Stimulated activated naive CD8-positive, alpha-beta T cell treated with anti-CD3 and anti-CD28 coated beads, Interleukin-15, amount 100 ng/mL, for 72 hours (primary cell): Measurements from ENCODE around the gene DPM3.
"Not testable (repeated sequence)": the region's sequence is repeated elsewhere in the genome, so short reads cannot be mapped to it uniquely, and the experiment has no call there.

Source experiments
- ATAC-seq: fragments of 150-1000 bp; cut with Tn5 transposase; 2 replicates; pipeline ENCODE4 v1.10.0; 2021; ENCODE audit warnings: mild to moderate bottlenecking, moderate library complexity
- DNase-seq, 2 donors: peaks; one replicate each; pipeline ENCODE4 v3.0.0; 2021 to 2022
- H3K27ac Mint-ChIP-seq, 2 donors: one replicate each; pipeline ENCODE4 v1.8.0; 2022; ENCODE audit warnings: mild to moderate bottlenecking in 2 of 2, mixed read lengths in 2 of 2, moderate library complexity in 2 of 2
- H3K27me3 Mint-ChIP-seq: one replicate; pipeline ENCODE4 v1.8.0; 2022; ENCODE audit warnings: mixed read lengths
- H3K4me1 Mint-ChIP-seq: one replicate; pipeline ENCODE4 v1.8.0; 2022; ENCODE audit warnings: mild to moderate bottlenecking, mixed read lengths
- H3K4me3 Mint-ChIP-seq, 2 donors: one replicate each; pipeline ENCODE4 v1.8.0; 2022; ENCODE audit warnings: mild to moderate bottlenecking in 2 of 2, mixed read lengths in 2 of 2, moderate library complexity in 1 of 2
- H3K9me3 Mint-ChIP-seq, 2 donors: one replicate each; pipeline ENCODE4 v1.8.0; 2022; ENCODE audit warnings: mixed read lengths in 2 of 2

Gene DPM3

GRCh38 chr1:155169541-155169940 is 29.2 kb upstream of the DPM3 start:
- Mint-ChIP-seq H3K27ac (peak overlapping the region in 1 of 2 donors; percentile 50), H3K4me3 (no peak overlapping the region), H3K9me3 (no peaks in the 10 kb centered on the region), H3K4me1 (peaks cover 47% of the 10 kb centered on the region), H3K27me3 (peaks cover 7% of the 10 kb centered on the region)
- ATAC-seq (no peak), DNase-seq (no peak)

DNA sequence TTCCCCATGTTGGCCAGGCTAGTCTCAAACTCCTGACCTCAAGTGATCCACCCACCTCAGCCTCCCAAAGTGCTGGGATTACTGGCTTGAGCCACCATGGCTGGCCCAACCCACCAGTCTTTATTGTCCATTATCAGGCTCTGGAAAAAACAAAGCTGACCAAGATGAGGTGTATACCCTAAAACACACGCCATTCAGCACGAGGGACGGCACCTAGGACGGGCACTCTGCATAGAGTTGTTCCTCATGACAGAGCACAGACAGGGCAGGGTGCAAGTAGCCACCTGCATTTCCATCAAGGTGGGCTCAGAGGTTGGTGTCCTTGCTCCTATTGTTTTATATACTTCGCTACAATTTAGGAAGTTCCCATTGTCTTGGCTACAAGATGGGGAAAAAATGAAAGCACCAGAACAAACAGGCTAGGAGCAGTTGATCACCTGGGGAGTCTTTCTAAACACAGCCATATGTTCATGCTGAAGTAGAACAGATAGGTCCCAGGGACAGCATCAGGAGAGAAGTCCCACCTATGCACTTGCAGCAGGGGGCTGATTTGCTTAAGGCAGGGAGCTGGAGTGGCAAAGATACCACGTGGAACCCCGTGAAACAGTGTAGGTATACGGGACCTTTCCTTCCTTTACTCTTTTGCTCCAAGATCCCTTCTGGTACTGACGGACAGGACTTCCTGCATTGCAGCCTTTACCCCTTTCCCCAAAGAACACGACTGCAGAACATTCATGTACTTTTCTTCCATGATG is 28.3 kb upstream of the DPM3 start:
- Mint-ChIP-seq H3K4me3 (no peak overlapping the region), H3K27ac (no peak overlapping the region), H3K9me3 (no peaks in the 10 kb centered on the region), H3K27me3 (peaks cover 7% of the 10 kb centered on the region), H3K4me1 (peaks cover 38% of the 10 kb centered on the region)
- no peak for ATAC-seq
- no peak for DNase-seq

GRCh38 chr1:155168105-155168445 is 27.7 kb upstream of the DPM3 start:
- not testable (repeated sequence) for H3K27me3 Mint-ChIP-seq, H3K9me3 Mint-ChIP-seq, ATAC-seq, DNase-seq
- H3K27ac Mint-ChIP-seq = peak overlapping the region in 1 of 2 donors; percentile 30
- peak overlapping the region in 1 of 2 donors; percentile 85 for H3K4me3 Mint-ChIP-seq
- H3K4me1 Mint-ChIP-seq = peaks cover 32% of the 10 kb centered on the region

DNA sequence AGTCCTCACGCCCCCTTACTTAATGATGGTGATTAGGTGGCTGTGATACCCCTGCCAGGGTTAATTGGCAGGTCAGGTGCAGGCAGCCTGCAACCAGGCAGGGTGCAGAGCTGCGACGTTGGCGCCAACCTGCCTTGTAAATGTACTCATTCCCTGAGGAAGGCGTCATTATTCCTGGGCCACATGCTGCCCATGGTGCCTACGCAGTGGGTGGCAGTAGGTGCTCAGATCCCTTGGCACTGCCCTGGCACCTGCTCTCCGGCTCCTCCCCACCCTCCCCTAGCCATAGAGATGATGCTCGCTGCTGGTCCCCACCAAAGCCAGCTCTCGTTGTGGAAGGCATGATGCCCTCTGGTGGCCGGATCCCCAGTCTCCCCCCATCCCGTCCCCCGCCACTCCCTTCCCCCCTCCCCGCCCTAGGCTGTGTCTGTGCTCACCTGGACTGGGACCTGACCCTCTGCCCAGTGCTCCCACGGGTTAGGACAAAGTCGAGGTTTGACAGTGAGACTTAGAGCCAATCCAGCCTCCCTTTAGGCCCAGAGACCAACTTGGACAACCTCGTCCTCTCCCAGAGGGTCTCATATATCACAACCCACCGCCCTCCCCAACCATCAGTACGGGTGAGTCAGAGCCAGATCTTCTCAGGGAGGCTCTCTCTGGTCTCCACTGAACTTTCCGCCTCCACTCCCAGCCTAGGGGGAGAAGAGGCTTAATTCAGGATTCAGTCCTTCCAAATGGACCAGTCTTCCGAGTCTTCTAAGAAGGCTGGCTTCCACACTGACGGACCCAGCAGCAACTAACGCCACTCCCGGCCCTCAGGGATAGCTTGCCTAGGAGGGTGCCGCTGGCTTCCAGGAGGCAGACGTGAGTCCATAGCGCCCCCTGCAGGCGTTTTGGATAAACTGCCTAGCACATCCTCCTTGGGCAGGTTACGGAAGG is 27.1 kb upstream of the DPM3 start:
- Mint-ChIP-seq H3K27ac (peak overlapping the region; percentile 22 to 82), H3K4me1 (peaks cover 31% of the 10 kb centered on the region), H3K27me3 (peaks cover 7% of the 10 kb centered on the region)

DNA sequence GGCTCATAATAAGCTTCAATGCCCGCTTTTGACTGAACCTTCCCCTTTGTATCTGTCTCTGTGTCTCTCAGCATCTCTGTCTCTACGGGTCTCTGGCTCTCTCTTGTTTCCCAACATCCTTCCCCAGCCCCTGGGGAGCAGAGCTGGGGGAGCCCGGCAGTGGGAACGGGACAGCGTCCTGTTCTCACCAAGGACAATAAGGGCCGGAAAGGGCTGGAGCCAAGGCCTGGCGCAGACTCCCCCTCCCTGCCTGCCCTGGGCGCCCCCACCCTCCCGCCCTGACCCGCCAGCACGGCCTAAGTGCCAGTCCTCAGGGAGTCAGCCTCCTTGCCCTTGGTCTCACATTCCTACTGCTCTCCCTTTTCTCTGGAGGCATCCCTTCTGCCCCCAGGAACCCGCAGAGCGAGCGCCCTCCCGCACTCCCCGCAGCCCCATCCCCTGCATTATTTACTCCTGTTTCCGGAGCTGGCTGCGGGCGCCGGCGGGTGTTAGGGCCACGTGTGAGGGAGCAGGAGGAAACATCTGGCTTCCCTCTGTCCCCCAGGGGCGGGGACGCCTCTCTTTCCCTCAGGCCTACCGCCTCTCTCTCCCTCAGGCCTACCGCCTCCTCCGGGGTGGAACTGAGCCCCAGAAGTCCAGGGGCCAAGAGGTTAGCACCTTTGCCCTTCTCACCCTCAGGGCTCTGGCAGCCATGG is 26.3 kb upstream of the DPM3 start:
- peak overlapping the region; percentile 74 to 85 for H3K4me3 Mint-ChIP-seq
- H3K9me3 Mint-ChIP-seq = no peaks in the 10 kb centered on the region

More for the DNA sequence above, 27.1 kb upstream of the DPM3 start:
- ATAC-seq (peak; percentile 86), DNase-seq (peak; percentile 85 to 87)
- Mint-ChIP-seq H3K4me3 (peak overlapping the region; percentile 74 to 85), H3K9me3 (no peaks in the 10 kb centered on the region)

DNA sequence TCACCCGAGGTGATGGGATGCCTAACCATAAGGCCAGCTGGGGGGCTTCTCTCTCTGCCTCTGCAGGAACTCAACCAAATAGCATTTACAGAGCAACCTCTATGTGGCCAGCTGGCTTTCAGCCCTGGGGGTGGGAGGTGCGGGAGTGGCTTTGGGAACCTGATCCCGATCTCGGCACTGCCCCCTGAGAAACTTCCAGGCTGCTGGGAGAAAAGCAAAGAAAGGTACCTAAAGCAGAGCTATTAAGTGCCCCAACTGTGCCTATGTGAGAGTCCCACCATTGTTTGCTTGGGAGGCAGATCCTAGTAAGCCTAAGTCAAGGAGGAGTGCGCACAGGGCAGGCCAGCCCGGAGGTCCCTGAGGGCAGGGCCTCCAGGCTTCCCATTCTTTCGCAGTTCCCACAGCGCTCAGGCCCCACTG is 25.7 kb upstream of the DPM3 start:
- ATAC-seq (no peak), DNase-seq (no peak)
- no peaks in the 10 kb centered on the region for H3K9me3 Mint-ChIP-seq
- no peak overlapping the region for H3K4me3 Mint-ChIP-seq
- H3K4me1 Mint-ChIP-seq = peaks cover 18% of the 10 kb centered on the region
- no peak overlapping the region for H3K27ac Mint-ChIP-seq
- peaks cover 7% of the 10 kb centered on the region for H3K27me3 Mint-ChIP-seq

More for the DNA sequence above, 26.3 kb upstream of the DPM3 start:
- H3K4me1 Mint-ChIP-seq = peaks cover 24% of the 10 kb centered on the region
- ATAC-seq (peak; percentile 24), DNase-seq (no peak)
- H3K27me3 Mint-ChIP-seq = peaks cover 7% of the 10 kb centered on the region
- peak overlapping the region; percentile 46 to 88 for H3K27ac Mint-ChIP-seq

DNA sequence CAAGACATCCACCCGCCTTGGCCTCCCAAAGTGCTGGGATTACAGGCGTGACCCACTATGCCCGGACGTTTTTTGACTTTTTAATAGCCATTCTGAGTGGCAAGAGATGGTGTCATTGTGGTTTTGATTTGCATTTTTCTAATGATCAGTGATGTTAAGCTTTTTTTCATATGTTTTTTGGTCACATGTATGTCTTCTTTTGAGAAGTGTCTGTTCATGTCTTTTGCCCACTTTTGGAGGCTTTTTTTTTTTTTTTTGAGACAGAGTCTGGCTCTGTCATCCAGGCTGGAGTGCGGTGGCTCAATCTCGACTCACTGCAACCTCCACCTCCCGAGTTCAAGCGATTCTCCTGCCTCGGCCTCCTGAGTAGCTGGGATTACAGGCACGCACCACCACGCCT is 24.3 kb upstream of the DPM3 start:
- H3K4me1 Mint-ChIP-seq = peaks cover 17% of the 10 kb centered on the region
- H3K9me3 Mint-ChIP-seq, H3K27ac Mint-ChIP-seq, H3K27me3 Mint-ChIP-seq, H3K4me3 Mint-ChIP-seq, DNase-seq, ATAC-seq: not testable (repeated sequence)

GRCh38 chr1:155163785-155164184 is 23.5 kb upstream of the DPM3 start:
- H3K27ac Mint-ChIP-seq, ATAC-seq, H3K27me3 Mint-ChIP-seq, H3K9me3 Mint-ChIP-seq, DNase-seq, H3K4me3 Mint-ChIP-seq: not testable (repeated sequence)
- peaks cover 17% of the 10 kb centered on the region for H3K4me1 Mint-ChIP-seq

GRCh38 chr1:155162631-155163030 is 22.3 kb upstream of the DPM3 start:
- ATAC-seq, H3K4me3 Mint-ChIP-seq, H3K27ac Mint-ChIP-seq, DNase-seq, H3K9me3 Mint-ChIP-seq, H3K27me3 Mint-ChIP-seq: not testable (repeated sequence)
- peaks cover 11% of the 10 kb centered on the region for H3K4me1 Mint-ChIP-seq

- Mint-ChIP-seq H3K4me1 (no peaks in the 10 kb centered on the region), H3K4me3 (no peak overlapping the region), H3K9me3 (no peaks in the 10 kb centered on the region), H3K27ac (no peak overlapping the region), H3K27me3 (peaks cover 5% of the 10 kb centered on the region)
- DNase-seq (no peak), ATAC-seq (no peak)
Measured at GRCh38 chr1:155160128-155160527, 19.8 kb upstream of the DPM3 start.

DNA sequence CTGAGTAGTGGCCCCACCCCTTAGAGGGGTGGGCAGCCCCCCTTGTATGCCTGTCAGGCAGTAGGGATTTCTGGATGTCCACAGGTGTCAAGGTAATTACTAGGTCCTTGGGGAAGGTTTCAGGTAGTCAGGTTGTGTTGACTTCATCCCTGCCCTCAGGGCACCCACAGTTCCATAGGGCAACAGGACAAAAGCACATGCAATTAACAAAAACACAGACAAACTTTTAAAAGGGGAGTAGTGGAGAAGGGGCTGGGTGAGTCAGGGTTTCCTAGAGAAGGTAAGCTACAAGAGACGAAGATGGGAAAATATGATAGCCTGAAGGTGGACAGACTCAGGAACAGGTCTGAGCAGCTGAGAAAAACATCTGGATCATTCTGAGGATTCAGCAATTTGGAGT is 18.7 kb upstream of the DPM3 start:
- Mint-ChIP-seq H3K9me3 (no peaks in the 10 kb centered on the region), H3K27me3 (peaks cover 9% of the 10 kb centered on the region), H3K4me1 (no peaks in the 10 kb centered on the region), H3K4me3 (no peak overlapping the region), H3K27ac (peak overlapping the region in 1 of 2 donors; percentile 61)
- no peak for ATAC-seq
- DNase-seq = no peak

GRCh38 chr1:155155996-155156643 is 15.8 kb upstream of the DPM3 start:
- H3K27me3 Mint-ChIP-seq = peaks cover 10% of the 10 kb centered on the region
- ATAC-seq, H3K27ac Mint-ChIP-seq, H3K9me3 Mint-ChIP-seq, DNase-seq, H3K4me3 Mint-ChIP-seq, H3K4me1 Mint-ChIP-seq: not testable (repeated sequence)

- DNase-seq (no peak), ATAC-seq (no peak)
- H3K4me1 Mint-ChIP-seq = no peaks in the 10 kb centered on the region
- no peaks in the 10 kb centered on the region for H3K9me3 Mint-ChIP-seq
- H3K27ac Mint-ChIP-seq = no peak overlapping the region
- H3K27me3 Mint-ChIP-seq = peaks cover 27% of the 10 kb centered on the region
- H3K4me3 Mint-ChIP-seq = no peak overlapping the region
Measured at GRCh38 chr1:155145491-155145890, 5.2 kb upstream of the DPM3 start.

GRCh38 chr1:155141749-155142148 is 1.4 kb upstream of the DPM3 start:
- DNase-seq = no peak
- no peak for ATAC-seq
- Mint-ChIP-seq H3K9me3 (no peaks in the 10 kb centered on the region), H3K4me3 (no peak overlapping the region), H3K4me1 (peaks cover 25% of the 10 kb centered on the region), H3K27me3 (peaks cover 14% of the 10 kb centered on the region), H3K27ac (no peak overlapping the region)

- no peaks in the 10 kb centered on the region for H3K9me3 Mint-ChIP-seq
- H3K4me1 Mint-ChIP-seq = peaks cover 28% of the 10 kb centered on the region
- ATAC-seq (no peak), DNase-seq (no peak)
- H3K27me3 Mint-ChIP-seq = peaks cover 4% of the 10 kb centered on the region
- H3K4me3 Mint-ChIP-seq = peak overlapping the region; percentile 92
- peak overlapping the region; percentile 91 to 95 for H3K27ac Mint-ChIP-seq
Measured at GRCh38 chr1:155140630-155140953, 261 bp upstream of the DPM3 start.
